Right cardiac atrium (tissue), 5 donors: ENCODE data around the gene RBM39. TPM values are rescaled to one million over a fixed set of nuclear protein-coding genes. Genes with fewer than 3 reads are reported as not detected.
"Not testable (repeated sequence)": the region's sequence is repeated elsewhere in the genome, so short reads cannot be mapped to it uniquely, and the experiment has no call there.

Source experiments
- ATAC-seq, 2 donors: fragments of 200-7000 bp; cut with Tn5 transposase; one replicate each; pipeline versions ENCODE4 v1.8.0 to v1.9.1; 2020; ENCODE audit warnings: moderate library complexity in 2 of 2, mild to moderate bottlenecking in 1 of 2
- DNase-seq, 3 donors: peaks; one replicate each; pipeline ENCODE4 v3.0.0-alpha.2; 2020
- H3K27ac ChIP-seq: one replicate; pipeline ENCODE4 v1.5.1; 2013; ENCODE audit warnings: mild to moderate bottlenecking, low read length, control low read depth, moderate library complexity
- H3K27me3 ChIP-seq: one replicate; pipeline ENCODE4 v1.6.1; 2013; ENCODE audit not compliant: control insufficient read depth, insufficient read depth
- H3K4me1 ChIP-seq: one replicate; pipeline ENCODE4 v1.6.1; 2013; ENCODE audit warnings: low read length; ENCODE audit not compliant: control insufficient read depth, insufficient read depth
- H3K4me3 ChIP-seq: one replicate; pipeline ENCODE4 v1.5.1; 2013; ENCODE audit warnings: low read length, control low read depth
- H3K9me3 ChIP-seq: one replicate; pipeline ENCODE4 v1.6.1; 2013; ENCODE audit warnings: low read length; ENCODE audit not compliant: control insufficient read depth
- WGBS: extraction: QIAGEN DNeasy Blood & Tissue Kit; methylation state at CpG from one replicate; pipeline ENCODE4 v1.1.7; 2013; 5-methylcytosine and 5-hydroxymethylcytosine counted together
- intact Hi-C, 4 donors: fragments of 100-400 bp; cut with DNase I; formaldehyde crosslinking; loops; one replicate each; pipeline versions ENCODE4 v1.11.0 to v1.14.0; 2022 to 2023
- polyA plus RNA-seq: library from polyadenylated mRNA; stranded (reverse); fragments of 200-250 nt; gene quantifications from one replicate; pipeline ENCODE4 v1.2.3, GENCODE V29; 2013
- total RNA-seq, 4 donors: library from RNA; stranded (reverse); fragmentation: NEBNext Ultra II Directional; extraction: Animal tissue kit (Norgen Biotek cat#: 25700); gene quantifications; one replicate each; pipeline ENCODE4 v1.2.1, GENCODE V29; 2021
- donor health status: healthy with polysubstance abuse.
- donor health status: DM: no; HTN: yes; CAD: no.
- donor health status: DM: no; HTN: no; CAD: no.
- donor health status: DM: no; HTN: yes; CAD: no; lungs with severe emphysema.
- donor health status: DM: yes; HTN: yes; CAD: no.

Gene RBM39
- total and polyA plus RNA-seq, 5 donors, result 143 to 173 (median 166) TPM

GRCh38 chr20:35713120-35713519 lies 28.9 kb downstream of the RBM39 start:
- H3K4me3 ChIP-seq, intact Hi-C loops, DNase-seq, H3K27me3 ChIP-seq, H3K9me3 ChIP-seq, ATAC-seq, H3K27ac ChIP-seq, H3K4me1 ChIP-seq: not testable (repeated sequence)
- WGBS, result 85% methylated on average over 9 of the region's 9 CpGs

GRCh38 chr20:35711588-35712209 lies 30.4 kb downstream of the RBM39 start:
- ATAC-seq (no peak), DNase-seq (no peak)
- intact Hi-C loops, result no loop called here
- 72% methylated on average over 6 of the region's 6 CpGs for WGBS
- no peaks in the 10 kb centered on the region for H3K9me3 ChIP-seq
- H3K4me1 ChIP-seq, result no peaks in the 10 kb centered on the region
- no peaks in the 10 kb centered on the region for H3K27me3 ChIP-seq
- H3K27ac ChIP-seq, result no peak overlapping the region
- no peak overlapping the region for H3K4me3 ChIP-seq

- intact Hi-C loops, result no loop called here
- ATAC-seq (no peak), DNase-seq (no peak)
- no peaks in the 10 kb centered on the region for H3K4me1 ChIP-seq
- H3K9me3 ChIP-seq, result no peaks in the 10 kb centered on the region
- H3K4me3 ChIP-seq, result no peak overlapping the region
- WGBS, result 61% methylated on average over 6 of the region's 6 CpGs
- no peaks in the 10 kb centered on the region for H3K27me3 ChIP-seq
- H3K27ac ChIP-seq, result no peak overlapping the region
Measured at GRCh38 chr20:35710884-35711587, 31.0 kb downstream of the RBM39 start.

GRCh38 chr20:35710039-35710438 lies 32.0 kb downstream of the RBM39 start:
- H3K27me3 ChIP-seq, result no peaks in the 10 kb centered on the region
- no peak overlapping the region for H3K27ac ChIP-seq
- DNase-seq (no peak), ATAC-seq (no peak)
- no peaks in the 10 kb centered on the region for H3K4me1 ChIP-seq
- intact Hi-C loops, result no loop called here
- no peaks in the 10 kb centered on the region for H3K9me3 ChIP-seq
- H3K4me3 ChIP-seq, result no peak overlapping the region

- no peak overlapping the region for H3K4me3 ChIP-seq
- H3K27ac ChIP-seq, result no peak overlapping the region
- WGBS, result 77% methylated on average over 1 of the region's 1 CpG
- H3K4me1 ChIP-seq, result no peaks in the 10 kb centered on the region
- DNase-seq, result no peak
- H3K9me3 ChIP-seq, result no peaks in the 10 kb centered on the region
- no peaks in the 10 kb centered on the region for H3K27me3 ChIP-seq
- intact Hi-C loops, result no loop called here
- no peak for ATAC-seq
Measured at GRCh38 chr20:35709259-35709658, 32.8 kb downstream of the RBM39 start.

- Histone ChIP-seq H3K27ac (no peak overlapping the region), H3K4me1 (no peaks in the 10 kb centered on the region)
- intact Hi-C loops, result no loop called here
Measured at GRCh38 chr20:35708502-35708901, 33.6 kb downstream of the RBM39 start.

GRCh38 chr20:35706591-35707529 lies 35.2 kb downstream of the RBM39 start:
- DNase-seq, H3K9me3 ChIP-seq, ATAC-seq, intact Hi-C loops, H3K27me3 ChIP-seq, H3K4me3 ChIP-seq, H3K4me1 ChIP-seq, H3K27ac ChIP-seq: not testable (repeated sequence)
- WGBS, result 89% methylated on average over 17 of the region's 17 CpGs

More at GRCh38 chr20:35708502-35708901, 33.6 kb downstream of the RBM39 start:
- no peaks in the 10 kb centered on the region for H3K27me3 ChIP-seq
- 40% methylated on average over 1 of the region's 1 CpG for WGBS
- no peak overlapping the region for H3K4me3 ChIP-seq
- DNase-seq, result no peak
- no peaks in the 10 kb centered on the region for H3K9me3 ChIP-seq
- ATAC-seq, result no peak

- H3K4me1 ChIP-seq, DNase-seq, H3K27ac ChIP-seq, ATAC-seq, H3K27me3 ChIP-seq, H3K4me3 ChIP-seq, intact Hi-C loops, H3K9me3 ChIP-seq: not testable (repeated sequence)
- 81% methylated on average over 11 of the region's 11 CpGs for WGBS
Measured at GRCh38 chr20:35705894-35706293, 36.2 kb downstream of the RBM39 start.

- no peak for ATAC-seq
- no peak for DNase-seq
- intact Hi-C loops, result no loop called here
- no peaks in the 10 kb centered on the region for H3K9me3 ChIP-seq
- WGBS, result 82% methylated on average over 5 of the region's 5 CpGs
- no peaks in the 10 kb centered on the region for H3K27me3 ChIP-seq
- H3K4me1 ChIP-seq, result peaks cover 2% of the 10 kb centered on the region
- H3K27ac ChIP-seq, result no peak overlapping the region
- no peak overlapping the region for H3K4me3 ChIP-seq
Measured at GRCh38 chr20:35704514-35705261, 37.4 kb downstream of the RBM39 start.

GRCh38 chr20:35702824-35703695 lies 39.0 kb downstream of the RBM39 start:
- Histone ChIP-seq H3K27ac (no peak overlapping the region), H3K4me3 (no peak overlapping the region), H3K4me1 (peaks cover 6% of the 10 kb centered on the region), H3K27me3 (no peaks in the 10 kb centered on the region), H3K9me3 (no peaks in the 10 kb centered on the region)
- no peak for DNase-seq
- intact Hi-C loops, result no loop called here
- no peak for ATAC-seq
- 51% methylated on average over 4 of the region's 4 CpGs for WGBS
